Activated CD4-positive, CD25-positive, alpha-beta regulatory T cell treated with anti-CD3 and anti-CD28 coated beads, Interleukin-2, amount 50 U/mL, for 24 hours (primary cell): ENCODE measurements around the gene NKTR.

Experiments used
- ATAC-seq, 2 donors: fragments of 150-1000 bp; cut with Tn5 transposase; one replicate each; pipeline ENCODE4 v1.10.0; 2021; ENCODE audit warnings: mild to moderate bottlenecking in 1 of 2, moderate library complexity in 1 of 2

NKTR gene

GRCh38 chr3:42662813-42663535 lies 62.5 kb downstream of the NKTR start:
- no peak for ATAC-seq

DNA sequence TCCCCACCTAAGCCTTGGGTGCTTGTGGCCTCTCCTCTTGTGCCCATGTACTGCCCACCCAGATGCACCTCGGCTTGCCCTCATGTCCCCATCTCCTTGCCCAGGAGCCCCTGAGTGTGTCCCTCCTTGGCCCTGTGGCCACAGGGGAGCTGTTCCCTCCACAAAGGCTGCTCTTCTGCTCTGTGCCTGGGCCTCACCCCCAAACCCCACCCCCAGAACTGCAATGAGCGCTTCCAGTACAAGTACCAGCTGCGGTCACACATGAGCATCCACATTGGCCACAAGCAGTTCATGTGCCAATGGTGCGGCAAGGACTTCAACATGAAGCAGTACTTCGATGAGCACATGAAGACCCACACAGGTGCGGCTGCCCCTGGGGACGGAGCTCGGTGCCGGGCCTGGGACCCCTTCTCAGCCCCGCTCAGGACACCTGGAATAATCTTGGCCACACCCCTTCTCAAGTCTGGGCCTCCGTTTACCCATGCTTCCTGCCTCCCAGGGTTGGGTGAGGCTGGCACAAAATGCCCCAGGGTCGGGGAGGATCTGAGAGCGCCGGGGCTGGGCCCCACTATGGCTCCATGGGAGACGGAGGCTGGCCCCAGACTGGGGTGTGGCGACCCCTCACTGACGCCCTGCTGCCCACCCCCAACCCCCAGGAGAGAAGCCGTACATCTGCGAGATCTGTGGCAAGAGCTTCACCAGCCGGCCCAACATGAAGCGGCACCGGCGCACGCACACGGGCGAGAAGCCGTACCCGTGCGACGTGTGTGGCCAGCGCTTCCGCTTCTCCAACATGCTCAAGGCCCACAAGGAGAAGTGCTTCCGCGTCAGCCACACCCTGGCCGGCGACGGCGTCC lies 63.3 kb downstream of the NKTR start:
- no peak for ATAC-seq

DNA sequence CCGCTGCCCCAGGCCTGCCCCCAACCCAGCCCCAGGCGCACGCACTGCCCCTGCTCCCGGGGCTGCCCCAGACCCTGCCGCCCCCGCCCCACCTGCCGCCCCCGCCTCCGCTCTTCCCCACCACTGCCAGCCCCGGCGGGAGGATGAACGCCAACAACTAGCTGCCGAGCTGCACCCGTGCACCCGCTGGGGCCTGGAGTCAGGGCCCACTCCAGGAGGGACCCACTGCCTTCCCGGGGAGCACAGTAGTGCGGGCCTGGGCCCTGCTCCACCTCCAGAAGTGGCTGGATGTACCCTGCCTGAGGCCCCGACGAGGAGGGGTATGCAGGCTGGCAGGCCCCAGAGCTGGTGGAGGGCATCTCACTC lies 63.9 kb downstream of the NKTR start:
- ATAC-seq = no peak

GRCh38 chr3:42665050-42665878 lies 64.8 kb downstream of the NKTR start:
- no peak for ATAC-seq

DNA sequence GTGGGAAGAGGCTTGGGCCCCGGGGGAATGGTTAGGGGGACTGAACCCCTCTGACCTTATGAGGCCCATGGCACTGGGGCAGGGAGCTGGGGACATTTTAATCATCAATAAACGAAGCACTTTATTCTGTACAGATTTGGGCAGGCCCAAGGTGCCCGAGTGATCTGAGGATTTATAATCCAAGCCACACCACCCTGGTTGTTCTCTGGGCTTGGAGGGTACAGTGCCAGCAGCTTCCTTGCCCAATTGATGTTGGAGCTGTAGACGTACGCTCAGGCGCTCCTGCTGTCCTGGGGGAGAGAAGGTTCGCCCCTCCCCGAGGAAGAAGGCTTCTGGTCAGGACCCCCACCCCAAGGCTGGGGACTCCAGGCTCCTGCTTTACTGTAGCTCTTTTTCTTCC lies 65.5 kb downstream of the NKTR start:
- ATAC-seq = no peak

DNA sequence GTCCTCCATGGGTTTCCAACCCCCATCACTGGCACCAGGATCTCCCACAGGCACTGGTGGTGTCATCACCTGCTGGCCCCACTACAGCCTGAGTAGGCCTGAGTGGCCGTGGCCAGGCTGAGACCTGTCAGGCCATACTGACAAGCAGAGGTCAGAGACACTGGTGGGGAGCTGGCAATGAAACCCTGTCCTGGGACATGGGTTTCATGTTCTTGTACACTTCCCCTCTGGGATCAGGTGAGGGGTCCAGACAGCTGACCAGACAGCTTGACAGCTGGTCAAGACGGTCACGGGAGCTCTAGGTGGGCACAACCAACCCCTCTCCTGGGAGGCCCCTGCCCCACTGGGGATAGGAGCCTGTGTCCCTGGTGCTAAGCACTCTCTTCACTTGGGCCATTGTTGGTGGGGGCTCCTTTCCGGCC lies 66.1 kb downstream of the NKTR start:
- no peak for ATAC-seq

DNA sequence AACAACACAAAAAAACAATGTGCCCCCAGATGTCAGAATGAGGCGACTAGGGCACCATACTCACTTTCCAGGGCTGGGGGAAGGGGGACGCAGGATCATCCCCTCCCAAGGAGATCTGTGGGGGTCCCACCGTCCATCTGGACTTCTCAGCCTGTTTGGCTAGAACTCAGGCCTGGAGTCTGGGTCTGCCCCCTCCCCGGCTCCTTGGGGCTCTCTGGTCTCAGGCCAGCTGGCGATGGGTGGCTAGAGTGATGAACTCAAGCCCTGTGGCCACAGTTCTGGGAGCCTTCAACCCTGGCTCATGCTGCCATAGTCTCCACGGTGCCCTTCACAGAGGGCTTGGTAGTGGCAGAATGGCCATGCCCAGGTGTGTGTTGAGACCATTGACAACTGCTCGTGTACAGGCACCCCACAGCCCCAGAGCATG lies 66.6 kb downstream of the NKTR start:
- ATAC-seq = no peak

DNA sequence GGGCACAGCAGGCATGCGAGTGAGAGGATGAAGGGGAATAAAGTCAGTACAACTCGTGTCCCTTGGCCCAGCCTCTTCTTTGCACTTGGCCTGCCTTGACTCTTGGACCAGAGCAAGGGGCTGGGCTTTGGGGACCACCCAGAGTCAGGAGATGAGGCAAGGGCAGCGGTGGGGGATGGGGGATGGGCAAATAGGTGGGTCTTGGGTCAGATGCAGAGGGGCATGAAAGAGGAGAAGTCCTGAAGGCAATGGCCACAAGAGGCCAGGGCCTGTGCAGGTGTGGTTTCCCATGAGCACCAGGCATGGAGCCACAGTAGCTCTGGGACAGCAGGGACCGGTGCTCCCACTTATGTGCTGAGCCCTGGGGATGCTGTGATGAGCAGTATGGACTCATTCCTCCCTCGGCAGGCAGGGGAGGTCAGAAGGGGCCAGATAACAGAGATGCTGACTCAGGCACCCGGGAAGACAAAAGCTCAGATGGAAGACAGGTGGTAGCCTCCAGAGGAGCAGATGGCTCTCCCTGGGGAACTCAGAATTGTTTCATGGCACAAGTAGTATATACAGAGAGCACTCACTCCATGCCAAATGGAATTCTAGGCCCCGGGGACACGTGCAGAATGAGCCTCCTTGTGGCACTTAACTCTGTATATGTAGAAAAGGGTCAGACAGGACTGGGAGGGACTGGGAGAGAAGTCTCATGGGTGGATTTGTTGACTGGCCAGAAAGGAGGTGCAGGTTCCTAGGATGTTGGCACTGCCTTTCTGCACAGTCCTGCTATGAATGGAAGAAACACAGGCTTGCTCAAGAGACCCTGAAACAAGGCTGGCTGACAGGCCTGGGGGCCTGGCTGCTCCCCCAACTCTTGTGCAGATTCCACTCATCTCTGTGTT lies 67.3 kb downstream of the NKTR start:
- ATAC-seq = no peak

DNA sequence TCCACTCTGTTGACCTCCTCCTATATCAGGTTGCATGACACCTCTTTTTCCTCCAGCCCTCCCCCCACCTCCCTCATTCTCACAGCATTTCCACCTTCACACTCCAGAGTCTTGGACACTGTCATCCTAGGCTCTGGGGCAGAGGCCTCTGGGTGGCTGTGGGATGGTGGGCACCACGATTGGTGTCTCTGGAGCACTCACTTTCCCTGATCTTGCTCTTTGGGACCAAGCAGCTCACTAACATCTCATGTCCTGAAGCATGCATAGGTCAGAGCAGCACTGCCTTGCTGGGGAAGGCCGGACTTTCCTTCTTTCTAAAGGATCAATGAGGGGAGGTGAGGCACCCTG lies 67.9 kb downstream of the NKTR start:
- ATAC-seq = no peak

- no peak for ATAC-seq
Measured at GRCh38 chr3:42668793-42669217, 68.3 kb downstream of the NKTR start.

DNA sequence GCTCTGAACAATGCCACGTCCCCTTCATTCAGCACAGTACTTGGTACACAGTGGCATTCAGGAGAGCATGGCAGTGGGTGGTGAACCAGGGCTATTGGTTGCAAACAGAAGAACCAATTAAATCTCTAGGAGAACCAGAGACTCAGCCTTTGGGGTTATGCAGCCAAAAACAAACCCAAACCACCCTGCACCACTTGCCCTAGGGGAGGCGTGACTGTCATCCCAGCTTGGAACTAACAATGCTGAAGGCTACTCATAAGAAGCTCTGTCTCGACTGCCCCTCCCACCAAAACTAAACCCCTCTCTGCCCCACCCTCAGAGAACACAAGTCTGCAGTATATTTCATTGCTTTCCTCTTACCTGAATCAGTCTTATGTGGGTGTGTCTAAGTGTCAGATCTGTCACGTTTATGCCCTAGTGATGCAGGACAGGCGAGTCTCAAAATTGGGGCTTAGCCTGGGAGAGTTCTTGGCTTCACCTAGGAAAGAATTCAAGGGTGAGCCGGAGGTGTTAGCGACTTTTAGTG lies 69.6 kb downstream of the NKTR start:
- ATAC-seq = no peak

- ATAC-seq = no peak
Measured at GRCh38 chr3:42670670-42671069, 70.2 kb downstream of the NKTR start.

DNA sequence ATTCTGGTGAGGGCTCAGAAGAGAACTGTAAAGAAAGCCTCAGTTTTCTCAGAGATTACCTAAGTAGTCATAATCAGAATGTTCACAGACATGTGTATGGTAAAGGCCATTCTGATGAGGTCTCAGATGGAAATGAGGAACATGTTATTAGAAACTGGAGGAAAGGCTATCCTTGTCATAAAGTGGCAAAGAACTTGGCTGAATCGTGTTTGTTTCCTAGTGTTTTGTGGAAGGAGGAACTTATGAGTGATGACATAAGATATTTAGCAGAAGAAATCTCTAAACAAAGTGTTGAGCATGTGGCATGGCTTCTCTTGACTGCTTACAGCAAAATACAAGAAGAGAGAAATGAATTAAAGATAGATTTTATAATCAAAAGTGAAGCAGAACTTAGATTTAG lies 72.0 kb downstream of the NKTR start:
- no peak for ATAC-seq

DNA sequence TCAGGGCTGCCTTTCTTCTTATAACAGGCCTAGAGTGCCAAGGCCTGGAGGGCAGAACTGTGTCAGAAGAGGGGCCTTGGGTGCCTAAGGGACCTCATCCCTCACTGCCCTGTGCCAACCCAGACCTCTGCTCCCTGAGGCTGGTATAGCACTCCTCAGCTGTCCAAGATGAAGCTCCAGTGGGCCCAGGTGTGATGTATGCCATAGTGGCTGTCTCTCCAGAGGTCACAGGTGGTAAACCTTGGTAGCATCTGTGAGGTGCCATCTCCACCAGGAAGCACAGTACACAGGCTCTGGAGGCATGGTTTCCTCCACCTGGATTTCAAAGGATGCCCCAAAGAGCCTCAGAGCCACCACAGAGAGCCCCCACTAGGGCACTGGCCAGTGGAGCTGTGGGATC lies 72.6 kb downstream of the NKTR start:
- ATAC-seq = no peak

DNA sequence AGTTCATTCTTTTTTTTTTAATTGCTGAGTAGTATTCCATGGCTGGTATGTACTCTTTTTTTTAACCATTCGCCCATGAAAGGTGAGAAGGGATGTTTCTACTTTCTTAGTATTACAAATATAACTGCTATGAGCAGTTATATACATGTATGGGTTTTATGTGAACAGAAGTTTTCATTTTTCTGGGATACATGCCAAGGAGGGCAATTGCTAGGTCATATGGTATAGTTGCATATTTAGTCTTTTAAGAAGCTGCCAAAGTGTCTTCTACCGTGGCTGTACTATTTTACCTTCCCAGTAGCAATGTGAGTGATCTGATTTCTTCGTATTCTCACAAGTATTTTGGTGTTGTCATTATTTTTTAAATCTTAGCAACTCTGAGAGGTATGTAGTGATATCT lies 73.7 kb downstream of the NKTR start:
- ATAC-seq = no peak

DNA sequence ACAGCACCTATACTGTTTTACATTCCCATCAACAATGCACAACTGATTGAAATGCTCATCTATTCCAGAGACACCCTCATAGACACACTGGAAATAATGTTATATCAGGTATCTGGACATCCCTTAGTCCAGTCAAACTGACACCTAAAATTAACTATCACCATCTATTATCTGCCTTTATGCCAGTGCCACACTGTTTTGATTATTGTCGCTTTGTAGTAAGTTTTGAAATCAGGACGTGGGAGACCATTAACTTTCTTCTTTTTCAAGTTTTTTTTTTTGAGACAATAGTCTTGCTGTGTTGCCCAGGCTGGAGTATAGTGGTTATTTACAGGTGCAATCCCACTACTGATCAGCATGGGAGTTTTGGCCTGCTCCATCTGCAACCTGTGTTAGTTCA lies 75.4 kb downstream of the NKTR start:
- no peak for ATAC-seq

GRCh38 chr3:42678447-42678846 lies 78.0 kb downstream of the NKTR start:
- no peak for ATAC-seq

DNA sequence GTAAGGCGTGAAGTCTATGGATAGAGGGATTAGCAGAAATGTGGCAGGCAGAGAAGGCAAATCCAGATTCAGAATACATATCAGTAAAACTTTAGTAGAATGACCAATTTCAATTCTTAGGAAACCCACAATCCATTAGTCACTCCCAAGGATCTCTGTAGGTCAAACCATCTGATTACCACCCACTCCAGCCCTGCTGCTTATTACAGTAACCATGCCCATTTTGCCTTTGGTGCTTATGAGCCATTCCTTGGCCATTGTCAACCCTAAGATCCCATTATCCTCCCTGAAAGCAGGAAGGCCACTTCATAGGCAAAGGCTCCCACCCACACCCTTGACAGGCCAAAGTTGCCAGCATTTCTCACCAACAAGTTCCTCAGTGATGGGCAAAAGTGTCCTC lies 79.8 kb downstream of the NKTR start:
- no peak for ATAC-seq

- ATAC-seq = no peak
Measured at GRCh38 chr3:42680806-42681205, 80.3 kb downstream of the NKTR start.

- no peak for ATAC-seq
Measured at GRCh38 chr3:42681361-42682038, 81.0 kb downstream of the NKTR start.

DNA sequence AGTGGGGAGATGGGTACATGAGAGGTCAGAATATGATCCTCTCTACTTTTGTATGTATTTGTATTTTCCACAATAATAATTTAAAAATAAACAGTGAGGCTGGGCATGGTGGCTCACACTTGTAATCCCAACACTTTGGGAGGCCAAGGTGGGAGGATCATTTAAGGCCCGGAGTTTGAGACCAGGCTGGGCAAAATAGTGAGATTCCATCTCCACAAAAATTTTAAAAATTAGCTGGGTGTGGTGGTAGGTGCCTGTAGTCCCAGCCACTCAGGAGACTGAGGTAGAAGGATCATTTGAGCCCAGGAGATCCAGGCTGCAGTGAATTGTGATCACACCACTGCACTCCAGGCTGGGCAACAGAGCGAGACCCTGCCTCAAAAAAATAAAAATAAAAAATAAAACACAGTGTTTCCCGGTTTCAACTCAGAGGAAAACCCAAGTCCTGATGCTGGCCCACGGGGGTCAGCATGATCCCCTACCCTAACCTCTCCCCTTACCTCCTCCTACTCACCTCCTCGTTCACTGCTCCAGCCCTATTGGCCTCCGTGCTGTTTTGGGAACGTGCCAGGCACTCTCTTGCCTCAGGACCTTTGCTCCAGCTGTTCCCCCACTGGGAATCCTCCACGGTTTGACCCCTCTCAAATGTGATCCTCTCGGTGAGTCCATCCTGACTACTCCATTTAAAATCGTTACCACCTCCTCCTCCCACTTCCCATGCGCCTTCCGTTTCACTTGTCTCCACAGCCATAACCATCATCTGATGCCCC lies 82.0 kb downstream of the NKTR start:
- no peak for ATAC-seq
